Astrocyte (in vitro differentiated cells and primary cell): ENCODE data around the gene LINGO3.

Experiments used
- EZH2 ChIP-seq: IDR thresholded peaks from 2 replicates; pipeline ENCODE4 v1.6.1; 2012; ENCODE audit warnings: mild to moderate bottlenecking, low read length, inconsistent platforms; ENCODE audit not compliant: insufficient read depth
- TF ChIP-seq, protein P1 (sequence below): IDR thresholded peaks from 2 replicates; pipeline ENCODE4 v1.5.1; 2011; ENCODE audit warnings: low read depth, mild to moderate bottlenecking, inconsistent platforms, low read length, moderate library complexity; ENCODE audit not compliant: insufficient read depth

- TF ChIP-seq, protein P1, sequence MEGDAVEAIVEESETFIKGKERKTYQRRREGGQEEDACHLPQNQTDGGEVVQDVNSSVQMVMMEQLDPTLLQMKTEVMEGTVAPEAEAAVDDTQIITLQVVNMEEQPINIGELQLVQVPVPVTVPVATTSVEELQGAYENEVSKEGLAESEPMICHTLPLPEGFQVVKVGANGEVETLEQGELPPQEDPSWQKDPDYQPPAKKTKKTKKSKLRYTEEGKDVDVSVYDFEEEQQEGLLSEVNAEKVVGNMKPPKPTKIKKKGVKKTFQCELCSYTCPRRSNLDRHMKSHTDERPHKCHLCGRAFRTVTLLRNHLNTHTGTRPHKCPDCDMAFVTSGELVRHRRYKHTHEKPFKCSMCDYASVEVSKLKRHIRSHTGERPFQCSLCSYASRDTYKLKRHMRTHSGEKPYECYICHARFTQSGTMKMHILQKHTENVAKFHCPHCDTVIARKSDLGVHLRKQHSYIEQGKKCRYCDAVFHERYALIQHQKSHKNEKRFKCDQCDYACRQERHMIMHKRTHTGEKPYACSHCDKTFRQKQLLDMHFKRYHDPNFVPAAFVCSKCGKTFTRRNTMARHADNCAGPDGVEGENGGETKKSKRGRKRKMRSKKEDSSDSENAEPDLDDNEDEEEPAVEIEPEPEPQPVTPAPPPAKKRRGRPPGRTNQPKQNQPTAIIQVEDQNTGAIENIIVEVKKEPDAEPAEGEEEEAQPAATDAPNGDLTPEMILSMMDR, result no peak
- no peak for TF ChIP-seq EZH2
Measured at GRCh38 chr19:2327773-2328400, 19.9 kb upstream of the LINGO3 start.
